GM21619 (cell line): Measurements from ENCODE around the gene MDM4.
"Not testable (repeated sequence)": the region's sequence is repeated elsewhere in the genome, so short reads cannot be mapped to it uniquely, and the experiment has no call there.

Source experiments
- ATAC-seq: cut with Tn5 transposase; IDR thresholded peaks from one replicate; pipeline ENCODE4 v1.9.1; 2021; ENCODE audit not compliant: unreplicated experiment

Gene MDM4, protein sequence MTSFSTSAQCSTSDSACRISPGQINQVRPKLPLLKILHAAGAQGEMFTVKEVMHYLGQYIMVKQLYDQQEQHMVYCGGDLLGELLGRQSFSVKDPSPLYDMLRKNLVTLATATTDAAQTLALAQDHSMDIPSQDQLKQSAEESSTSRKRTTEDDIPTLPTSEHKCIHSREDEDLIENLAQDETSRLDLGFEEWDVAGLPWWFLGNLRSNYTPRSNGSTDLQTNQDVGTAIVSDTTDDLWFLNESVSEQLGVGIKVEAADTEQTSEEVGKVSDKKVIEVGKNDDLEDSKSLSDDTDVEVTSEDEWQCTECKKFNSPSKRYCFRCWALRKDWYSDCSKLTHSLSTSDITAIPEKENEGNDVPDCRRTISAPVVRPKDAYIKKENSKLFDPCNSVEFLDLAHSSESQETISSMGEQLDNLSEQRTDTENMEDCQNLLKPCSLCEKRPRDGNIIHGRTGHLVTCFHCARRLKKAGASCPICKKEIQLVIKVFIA

DNA sequence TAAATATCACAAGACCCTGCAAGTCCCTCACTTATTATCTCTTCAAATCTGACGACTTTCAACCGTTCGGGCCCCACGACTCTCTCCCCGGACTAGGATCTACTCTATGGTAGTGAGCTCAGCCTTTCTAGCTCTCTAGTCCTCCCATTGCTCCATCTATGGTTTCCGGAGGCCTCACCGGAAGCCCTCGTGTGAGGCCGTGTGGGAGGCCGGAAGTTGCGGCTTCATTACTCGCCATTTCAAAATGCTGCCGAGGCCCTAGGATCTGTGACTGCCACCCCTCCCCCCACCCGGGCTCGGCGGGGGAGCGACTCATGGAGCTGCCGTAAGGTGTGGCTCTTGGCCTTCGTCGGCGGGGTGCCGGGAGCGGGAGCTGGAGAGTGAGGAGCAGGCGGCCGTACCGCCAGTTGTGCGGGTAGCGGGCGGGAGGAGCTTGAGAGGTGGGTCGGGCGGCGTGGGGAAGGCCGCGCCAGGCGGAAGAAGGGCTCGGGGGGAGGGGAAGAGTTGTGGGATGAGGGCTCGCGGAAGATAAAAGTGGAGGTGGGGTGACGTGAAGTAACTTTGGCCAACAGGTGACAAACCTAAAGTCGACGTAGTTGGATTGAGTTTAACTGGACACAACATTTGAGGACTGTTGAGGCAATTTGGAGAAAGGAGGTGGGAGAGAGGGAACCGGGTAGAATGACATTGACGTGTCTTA is at the start of gene MDM4:
MDM4 (plus strand) TSS at position 227 of the 700 bp plus-strand sequence. CDS start 9,113 bp downstream, outside the sequence.
- ATAC-seq, result peak; percentile 78

DNA sequence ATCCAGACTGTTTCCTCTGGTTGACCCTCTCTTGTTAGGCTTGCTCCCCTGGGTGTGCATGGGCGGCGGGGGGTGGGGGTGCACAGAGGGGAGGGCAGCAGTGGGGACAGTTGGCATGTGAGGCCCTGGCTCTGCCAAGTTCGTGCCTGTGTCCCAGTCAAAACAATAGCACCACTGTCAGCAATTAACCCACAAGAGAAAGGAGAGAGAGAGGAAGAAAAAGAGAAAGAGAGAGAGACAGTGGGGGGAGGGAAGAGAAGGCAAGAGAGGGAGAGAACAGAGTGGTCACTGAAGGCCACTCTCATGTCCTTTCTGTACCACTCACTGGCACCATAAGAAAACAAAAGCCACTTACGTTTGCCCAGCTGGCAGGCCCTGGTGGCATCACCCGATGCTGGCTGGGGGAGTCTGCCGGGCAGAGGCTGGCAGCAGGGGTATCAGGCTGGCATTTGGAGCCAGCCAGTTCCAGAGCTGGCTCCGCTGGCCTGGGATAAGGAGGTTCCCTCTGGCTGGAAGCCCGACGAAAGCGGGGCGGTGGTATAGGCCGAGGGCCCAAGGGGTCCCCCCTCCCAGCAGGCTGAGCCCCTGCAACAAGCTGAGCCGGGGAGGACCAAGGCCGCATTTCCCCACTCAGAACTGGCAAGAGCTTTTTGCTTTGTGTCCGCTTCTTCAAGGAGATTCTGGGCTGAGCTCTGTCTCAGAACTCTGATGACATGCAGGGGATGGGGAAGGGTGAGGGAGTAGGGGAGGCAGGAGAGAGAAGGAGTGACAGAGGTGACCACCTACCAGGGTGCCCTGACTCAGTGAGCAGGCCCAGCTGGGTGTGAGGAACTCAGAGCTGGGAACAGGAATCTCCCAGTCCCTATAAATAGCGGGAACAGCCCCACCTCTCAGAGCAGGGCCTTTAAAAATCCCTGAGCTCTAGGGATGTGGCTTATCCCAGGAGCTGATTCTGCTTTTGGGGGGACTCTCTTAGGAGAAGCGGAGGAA is 49.5 kb upstream of the MDM4 start:
- ATAC-seq, result no peak

DNA sequence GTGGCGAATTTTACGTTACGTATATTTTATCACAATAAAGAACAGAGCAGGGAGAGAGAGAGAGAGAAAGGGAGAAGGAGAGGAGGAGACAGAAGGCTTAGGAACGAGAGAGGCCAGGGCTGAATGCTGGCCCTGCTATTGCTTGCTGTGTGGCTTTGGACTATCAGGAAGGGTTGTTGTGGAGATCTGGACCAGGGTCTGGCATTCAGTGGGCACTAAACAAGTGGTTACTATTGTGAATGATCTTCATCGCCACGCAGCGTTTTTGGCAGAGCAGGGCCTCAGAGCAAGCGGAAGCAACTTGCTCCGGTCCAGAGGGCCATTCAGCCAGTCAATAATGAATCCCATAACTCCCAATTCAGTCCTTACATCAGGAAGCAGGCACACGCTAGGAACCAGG is 48.0 kb upstream of the MDM4 start:
- ATAC-seq, result no peak

DNA sequence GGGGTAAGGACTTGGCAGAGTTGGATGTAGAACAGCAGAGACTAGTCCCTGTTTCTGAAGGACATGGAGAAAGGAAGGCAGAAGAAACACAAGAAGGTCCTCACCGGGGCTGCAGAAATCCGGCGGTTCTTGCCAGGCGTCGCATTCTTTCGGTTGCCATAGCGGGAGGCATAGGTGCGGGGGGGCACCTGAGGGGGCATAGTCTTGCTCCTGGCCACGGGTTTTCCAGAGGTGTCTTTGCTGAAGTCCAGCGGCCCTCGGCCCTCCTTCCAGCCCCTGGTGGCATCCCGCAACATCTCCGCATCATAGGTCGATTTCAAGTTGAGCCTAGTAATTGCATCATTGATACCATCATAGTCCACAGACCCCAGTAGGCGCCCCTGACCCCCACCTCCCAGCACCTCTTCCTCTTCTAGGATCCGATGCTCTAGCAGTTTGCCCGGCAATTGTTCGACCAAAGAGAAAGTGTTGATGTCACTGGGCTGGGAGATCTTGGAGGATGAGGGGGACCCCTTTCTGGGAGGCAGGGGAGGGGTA is 47.4 kb upstream of the MDM4 start:
- ATAC-seq, result no peak

DNA sequence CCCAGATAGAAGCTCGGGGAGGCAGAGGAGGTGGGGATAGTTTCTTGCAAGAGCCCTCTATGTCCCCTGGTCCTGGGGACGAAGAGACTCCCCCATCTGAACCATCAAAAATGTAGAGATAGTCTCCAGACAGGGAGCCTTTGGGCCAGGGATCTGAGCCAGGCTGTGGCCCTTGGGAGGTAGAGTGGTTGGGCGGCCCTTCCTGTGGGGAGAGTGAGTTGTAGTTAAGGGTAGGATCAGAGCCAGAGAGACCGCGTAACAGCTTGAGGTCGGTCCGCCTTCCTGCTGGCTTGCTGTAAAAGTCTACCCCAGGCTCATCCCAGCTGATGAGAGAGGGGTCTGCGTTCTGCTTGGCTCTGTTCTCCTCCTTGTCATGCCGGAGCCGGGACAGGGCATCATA is 46.9 kb upstream of the MDM4 start:
- ATAC-seq, result no peak

DNA sequence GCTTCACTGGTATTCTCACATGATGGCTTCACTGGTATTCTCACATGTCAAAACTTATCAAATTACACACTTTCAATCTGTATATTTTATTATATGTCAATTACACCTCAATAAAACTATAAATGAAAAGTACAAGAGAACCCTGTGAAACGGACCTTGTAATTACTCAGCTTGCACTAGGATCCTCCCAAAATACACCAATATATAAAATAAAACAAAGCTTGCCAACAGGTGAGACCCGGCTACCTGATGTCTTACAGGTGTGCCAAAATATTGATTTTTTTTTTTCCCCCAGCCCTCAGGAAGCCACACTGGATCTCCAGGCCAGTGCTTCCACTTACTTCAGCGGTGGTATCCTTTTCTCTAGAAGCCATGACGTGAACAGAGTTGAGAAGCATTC is 44.5 kb upstream of the MDM4 start:
- ATAC-seq, result no peak

DNA sequence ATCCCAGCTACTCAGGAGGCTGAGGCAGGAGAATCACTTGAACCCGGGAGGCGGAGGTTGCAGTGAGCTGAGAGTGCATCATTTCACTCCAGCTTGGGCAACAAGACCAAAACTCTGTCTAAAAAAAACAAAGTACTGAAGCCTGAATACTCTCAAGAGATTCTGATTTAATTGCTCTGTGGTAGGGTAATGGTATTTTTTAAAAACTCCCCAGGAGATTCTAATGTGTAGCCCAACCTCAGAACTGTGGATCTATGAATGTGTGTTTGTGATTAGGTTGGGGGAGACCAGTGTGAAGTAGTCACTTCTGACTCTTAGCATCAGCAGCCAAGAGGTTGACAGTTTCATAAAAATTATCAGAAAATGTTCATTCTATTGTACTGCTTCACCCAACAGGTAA is 43.5 kb upstream of the MDM4 start:
- no peak for ATAC-seq

DNA sequence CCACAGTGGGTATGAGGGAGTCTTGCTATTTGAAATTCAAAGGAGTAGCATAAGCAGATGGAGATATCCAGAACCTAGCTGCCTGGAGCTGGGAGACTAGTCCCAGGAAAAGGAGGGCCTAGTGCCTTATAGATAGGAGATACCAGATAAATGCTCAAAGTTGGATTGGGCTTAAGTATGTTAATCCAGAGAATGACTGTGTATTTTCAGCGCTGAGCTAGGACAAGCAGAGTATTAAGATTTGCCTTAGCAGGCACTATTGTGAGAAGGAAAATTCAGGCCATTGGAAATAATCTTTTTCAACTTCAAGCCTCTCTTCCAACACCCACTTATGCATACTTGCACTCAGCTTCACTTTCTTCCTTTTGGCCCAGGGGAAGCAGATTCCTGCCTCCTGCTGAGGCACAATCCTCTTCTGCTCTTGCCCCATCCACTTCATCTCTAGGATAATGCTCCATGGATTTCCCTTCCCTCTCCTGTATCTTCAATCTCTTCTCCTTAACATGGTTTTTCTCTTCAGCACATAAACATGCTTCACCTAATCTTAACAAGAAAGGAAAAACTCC is 42.7 kb upstream of the MDM4 start:
- ATAC-seq, result no peak

DNA sequence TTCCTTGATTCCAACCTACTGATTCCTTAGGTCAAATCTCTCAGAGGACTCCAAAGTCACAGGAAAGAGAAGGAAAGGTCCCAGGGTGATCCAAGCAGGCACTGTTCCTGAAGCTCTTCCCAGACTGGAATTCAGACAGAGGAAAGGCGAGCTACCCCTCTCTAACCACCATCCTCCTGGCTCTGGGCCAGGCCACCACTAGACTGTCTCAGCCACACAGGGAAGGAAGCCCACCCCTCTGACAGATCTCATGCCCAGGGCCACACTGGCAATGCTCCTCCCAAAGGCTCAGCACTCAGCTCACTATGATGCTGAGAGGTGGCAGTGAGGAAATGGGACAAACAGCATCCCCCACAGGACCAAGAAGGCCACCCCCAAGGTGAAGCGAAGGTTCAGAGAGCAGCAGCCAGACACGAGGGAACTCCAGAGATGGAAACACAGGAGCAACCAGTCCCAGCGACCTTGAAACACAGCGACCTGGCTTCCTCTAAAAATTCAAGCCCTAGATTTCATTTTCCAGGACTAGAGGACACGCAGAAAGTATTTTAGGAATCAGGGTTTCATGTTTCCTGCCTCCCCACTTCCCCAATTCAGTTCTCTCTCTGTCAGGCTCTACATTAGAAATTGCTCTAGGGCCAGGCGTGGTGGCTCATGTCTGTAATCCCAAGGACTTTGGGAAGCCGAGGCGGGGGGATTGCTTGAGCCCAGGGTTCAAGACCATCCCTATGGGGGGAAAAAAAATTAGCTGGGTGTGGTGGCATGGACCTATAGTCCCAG is 40.4 kb upstream of the MDM4 start:
- no peak for ATAC-seq

DNA sequence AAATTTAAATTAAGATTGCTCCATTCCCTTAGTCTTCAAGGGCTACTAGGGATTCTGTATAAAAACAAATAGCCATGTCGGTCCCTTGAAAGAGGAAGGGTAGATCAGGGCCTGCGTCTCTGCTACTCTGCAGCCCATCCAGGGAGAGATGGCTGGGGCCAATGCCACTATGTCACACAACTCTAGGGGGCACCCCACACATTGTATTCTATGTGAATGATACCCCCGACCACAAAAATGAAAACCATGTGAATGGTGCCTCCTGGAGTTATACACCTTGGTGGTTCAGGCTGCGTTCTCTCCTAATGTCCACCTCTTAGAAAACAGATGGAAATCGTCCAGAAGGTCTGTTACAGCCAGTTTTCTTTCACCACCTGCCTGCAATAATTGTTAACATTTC is 39.6 kb upstream of the MDM4 start:
- no peak for ATAC-seq

DNA sequence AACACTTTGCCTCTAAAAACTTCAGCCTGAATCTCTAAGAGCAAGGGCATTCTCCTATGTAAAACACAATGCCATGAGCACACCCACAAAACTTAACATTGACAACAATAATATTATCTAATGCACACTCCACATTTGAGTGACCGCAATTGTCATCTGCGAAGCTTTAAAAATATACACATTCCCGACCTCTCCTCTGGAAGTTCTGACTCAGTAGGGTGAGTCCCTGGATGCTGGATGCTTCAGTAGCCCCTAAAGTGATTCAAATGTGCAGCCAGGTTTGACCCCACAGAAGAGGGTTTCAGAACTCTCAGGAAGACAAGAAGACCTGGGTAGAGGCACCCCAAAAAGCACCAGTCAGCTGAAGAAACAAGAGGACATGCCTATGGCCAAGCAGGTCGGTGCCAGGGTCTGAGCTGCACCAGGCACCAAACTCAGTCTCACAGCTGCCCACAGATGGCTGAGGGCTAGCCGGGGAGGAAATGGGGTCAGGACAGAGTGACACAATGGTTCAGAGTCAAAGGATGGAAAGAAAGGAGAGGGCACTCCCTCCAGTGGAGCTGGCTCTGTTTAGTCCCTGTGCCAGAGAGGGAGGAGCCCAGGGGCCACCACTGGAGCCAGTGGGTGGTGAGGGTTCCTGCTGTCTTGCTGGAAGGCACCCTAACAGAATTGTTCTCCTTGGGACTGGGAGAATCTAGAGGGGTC is 39.0 kb upstream of the MDM4 start:
- ATAC-seq, result no peak

DNA sequence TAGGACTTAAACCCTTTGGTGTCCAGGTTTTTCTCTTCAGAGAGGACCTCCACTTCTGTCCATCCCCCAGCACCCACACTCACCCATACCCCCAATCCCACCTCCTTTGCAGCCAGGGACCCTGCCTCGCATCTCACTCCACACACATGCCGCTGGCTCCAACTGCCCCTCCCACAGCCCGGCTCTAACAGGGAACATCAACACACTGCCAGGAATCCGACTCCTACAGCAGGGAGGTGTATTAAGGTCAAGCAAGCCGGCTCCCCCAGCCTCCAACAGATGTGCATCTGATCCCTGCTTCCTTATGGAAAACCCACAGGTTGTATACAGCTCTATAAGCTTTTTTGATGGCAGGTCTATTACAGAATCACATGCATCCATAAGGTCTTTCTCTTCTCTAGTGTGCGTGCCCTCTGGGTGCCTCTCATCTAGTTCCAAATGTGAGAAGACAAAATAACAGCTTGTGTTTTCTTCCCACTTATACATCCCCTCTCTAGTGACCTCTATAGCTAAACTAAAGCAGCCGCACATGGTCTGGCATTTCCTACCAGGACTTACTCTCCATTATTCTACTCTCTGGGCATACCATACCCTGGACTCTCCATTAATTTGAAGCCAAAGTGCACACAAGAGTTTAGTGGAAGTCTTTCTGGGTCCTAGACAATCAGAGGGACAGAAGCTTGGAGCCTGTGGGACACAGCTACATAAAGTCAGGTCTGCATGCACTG is 37.9 kb upstream of the MDM4 start:
- ATAC-seq, result no peak

DNA sequence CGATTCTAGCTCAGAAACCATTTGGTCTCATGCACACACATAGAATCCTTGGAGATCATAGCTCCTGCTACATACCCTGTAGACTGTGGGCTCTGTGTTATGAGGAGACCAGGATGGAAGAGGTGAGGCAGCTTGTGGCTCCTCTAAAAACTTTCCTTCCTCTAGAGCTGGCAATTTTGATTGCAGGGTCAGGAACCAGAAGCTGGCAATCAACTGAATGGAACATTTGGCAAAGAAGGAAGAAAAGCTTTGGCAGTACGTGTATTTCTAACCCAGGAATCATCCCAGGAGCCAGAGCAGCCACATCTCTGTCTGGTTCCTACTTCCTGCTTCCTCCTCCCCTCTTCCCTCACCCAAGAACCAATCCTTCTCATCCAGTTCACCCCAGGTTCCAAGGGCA is 37.3 kb upstream of the MDM4 start:
- no peak for ATAC-seq

DNA sequence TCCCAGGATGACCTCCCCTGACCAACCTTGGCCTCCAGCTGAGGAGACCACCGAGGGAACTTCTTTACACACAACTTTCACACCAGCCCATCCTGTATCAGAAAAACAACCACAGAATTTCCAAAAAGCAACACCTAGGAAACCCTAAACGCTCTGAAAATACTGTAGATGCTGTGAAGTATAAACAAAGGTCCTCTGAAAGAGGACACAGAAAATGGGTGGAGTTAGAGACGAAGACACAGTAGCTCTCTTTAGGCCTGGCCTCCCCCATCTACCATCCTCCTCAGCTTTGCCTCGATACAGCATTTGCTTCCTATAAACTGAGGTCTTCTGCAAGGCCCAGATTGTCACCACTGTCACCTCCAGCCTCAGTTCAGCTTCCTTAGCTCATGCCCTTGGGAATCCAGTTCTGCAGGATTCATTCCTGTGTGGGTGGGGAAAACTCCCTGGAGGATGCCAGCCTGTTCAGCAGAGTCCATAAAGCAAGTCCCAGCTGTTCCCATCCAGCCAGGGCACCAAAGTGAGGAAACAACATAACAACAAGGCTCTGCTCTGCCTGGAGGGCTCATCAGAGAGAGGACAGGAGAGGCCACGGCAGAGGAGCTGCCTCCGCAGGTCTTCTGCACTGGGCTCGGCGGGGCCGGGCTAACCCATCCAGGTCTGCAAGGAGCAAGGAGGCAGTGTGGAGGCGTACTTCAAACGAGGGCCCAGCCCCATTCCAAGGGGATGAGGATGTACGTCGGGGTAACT is 36.6 kb upstream of the MDM4 start:
- ATAC-seq, result no peak

DNA sequence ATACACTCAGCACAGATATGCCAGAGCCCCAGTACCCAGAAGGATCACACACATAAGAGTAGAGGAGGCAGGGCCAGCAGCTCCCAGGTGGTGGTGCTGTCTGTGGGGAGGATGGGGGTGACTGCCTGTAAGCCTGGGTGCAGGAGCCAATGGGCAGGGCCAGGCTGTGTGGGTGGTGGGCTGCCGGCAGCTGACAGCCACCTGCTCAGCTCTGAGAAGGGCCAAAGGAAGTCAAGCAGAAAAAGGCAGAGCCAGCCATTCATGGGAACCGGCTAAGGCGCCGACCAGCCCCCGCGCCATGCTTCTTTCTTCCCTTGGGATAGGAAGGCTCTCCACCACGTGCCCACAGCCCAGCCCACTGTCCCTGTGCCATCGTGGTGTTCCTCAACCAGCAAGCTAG is 35.7 kb upstream of the MDM4 start:
- ATAC-seq, result peak; percentile 56

DNA sequence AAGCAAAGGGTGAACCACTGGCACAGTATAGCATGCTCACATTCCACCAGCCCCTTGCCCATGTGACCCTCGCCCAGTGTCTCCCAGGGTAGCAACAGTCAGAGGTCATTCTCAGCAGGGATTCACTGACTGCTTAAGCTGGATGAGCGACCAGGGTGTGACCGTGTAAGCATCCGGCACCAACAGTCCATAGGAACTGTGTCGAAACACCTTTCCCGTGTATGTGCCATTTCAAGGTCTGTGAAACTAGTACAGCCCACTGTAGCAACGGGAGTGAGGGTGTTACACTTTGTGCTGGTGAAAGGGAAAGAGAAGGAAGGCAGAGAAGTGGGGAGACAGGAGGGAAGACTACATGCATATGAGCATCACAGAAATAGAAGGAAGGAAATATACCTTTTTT is 32.4 kb upstream of the MDM4 start:
- ATAC-seq, result no peak

DNA sequence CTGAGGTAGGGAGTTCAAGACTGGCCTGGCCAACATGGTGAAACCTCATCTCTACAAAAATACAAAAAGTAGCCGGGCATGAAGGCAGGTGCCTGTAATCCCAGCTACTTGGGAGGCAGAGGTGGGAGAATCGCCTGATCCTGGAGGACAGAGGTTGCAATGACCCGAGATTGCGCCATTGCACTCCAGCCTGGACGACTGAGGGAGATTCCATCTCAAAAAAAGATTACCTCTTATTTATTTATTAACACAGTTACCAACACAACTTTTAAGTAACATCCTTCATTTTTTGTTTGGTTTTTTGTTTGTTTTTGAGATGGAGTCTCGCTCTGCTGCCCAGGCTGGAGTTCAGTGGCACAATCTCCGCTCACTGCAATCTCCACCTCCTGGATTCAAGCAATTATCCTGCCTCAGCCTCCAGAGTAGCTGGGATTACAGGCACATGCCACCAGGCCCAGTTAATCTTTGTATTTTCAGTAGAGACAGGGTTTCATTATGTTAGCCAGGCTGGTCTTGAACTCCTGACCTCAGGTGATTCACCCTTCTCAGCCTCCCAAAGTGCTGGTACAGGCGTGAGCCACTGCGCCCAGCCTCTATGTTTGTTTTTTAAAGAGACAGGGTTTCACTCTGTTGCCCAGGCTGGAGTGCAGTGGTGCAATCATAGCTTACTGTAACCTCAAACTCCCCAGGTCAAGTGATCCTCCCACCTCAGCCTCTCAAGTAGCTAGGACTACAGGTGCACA is 29.5 kb upstream of the MDM4 start:
- not testable (repeated sequence) for ATAC-seq
